Chondrocyte (in vitro differentiated cells): Measurements from ENCODE around the gene SNAPC4. TPM values are rescaled to one million over a fixed set of nuclear protein-coding genes. Genes with fewer than 3 reads are reported as not detected.

Experiments
- DNase-seq: peaks from one replicate; pipeline ENCODE4 v3.0.0; 2021; ENCODE audit warnings: mixed read lengths, low spot score
- H3K27ac Mint-ChIP-seq: one replicate; pipeline ENCODE4 v1.8.0; 2021; ENCODE audit warnings: mild to moderate bottlenecking, moderate library complexity, mixed read lengths; ENCODE audit not compliant: unreplicated experiment
- H3K27me3 Mint-ChIP-seq: 2 replicates; pipeline ENCODE4 v1.8.0; 2021; ENCODE audit warnings: low read depth, mixed read lengths
- H3K36me3 Mint-ChIP-seq: 2 replicates; pipeline ENCODE4 v1.8.0; 2021; ENCODE audit warnings: low read depth, mixed read lengths
- H3K4me1 Mint-ChIP-seq: 2 replicates; pipeline ENCODE4 v1.8.0; 2021; ENCODE audit warnings: low read depth, mild to moderate bottlenecking, mixed read lengths
- H3K4me3 Mint-ChIP-seq: one replicate; pipeline ENCODE4 v1.8.0; 2021; ENCODE audit warnings: mild to moderate bottlenecking, moderate library complexity, mixed read lengths; ENCODE audit not compliant: unreplicated experiment
- H3K9me3 Mint-ChIP-seq: 2 replicates; pipeline ENCODE4 v1.8.0; 2021; ENCODE audit warnings: low read depth, mixed read lengths
- total RNA-seq: library from RNA; stranded (reverse); gene quantifications from 3 replicates; pipeline ENCODE4 v1.2.1, GENCODE V29; 2021
- TF ChIP-seq, protein P1 (sequence below): fragments of 200-600 bp; sonication (generic); IDR thresholded peaks from 2 replicates; pipeline ENCODE4 v1.5.0; 2021; ENCODE audit warnings: antibody characterized with exemption, mild to moderate bottlenecking, moderate library complexity

The SNAPC4 gene
- total RNA-seq, 1 donor from 2014 or later = 7.9 TPM

DNA sequence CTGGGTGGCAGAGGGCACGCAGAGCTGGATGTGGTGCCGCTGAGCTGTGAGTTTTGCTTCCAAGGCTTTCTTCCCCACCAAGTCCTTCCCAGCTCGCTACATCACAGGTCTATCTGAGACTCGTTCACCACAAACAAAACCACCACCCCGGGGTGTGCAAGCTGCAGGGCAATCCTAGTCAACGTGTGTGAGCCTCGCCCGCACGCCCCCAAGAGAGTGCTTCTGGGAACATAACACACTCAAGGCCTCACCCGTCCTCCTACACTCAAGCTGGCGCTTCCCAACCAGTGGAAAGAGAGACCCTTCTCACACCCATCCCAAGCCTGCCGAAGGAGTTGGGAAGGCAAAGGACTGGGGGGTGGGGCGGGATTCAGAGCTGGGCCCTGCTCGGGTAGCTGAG is 10.6 kb downstream of the SNAPC4 start:
- Mint-ChIP-seq H3K27ac (no peak overlapping the region), H3K36me3 (peaks cover 29% of the 10 kb centered on the region), H3K4me1 (no peaks in the 10 kb centered on the region), H3K9me3 (no peaks in the 10 kb centered on the region), H3K4me3 (no peak overlapping the region), H3K27me3 (no peaks in the 10 kb centered on the region)
- TF ChIP-seq, protein P1, sequence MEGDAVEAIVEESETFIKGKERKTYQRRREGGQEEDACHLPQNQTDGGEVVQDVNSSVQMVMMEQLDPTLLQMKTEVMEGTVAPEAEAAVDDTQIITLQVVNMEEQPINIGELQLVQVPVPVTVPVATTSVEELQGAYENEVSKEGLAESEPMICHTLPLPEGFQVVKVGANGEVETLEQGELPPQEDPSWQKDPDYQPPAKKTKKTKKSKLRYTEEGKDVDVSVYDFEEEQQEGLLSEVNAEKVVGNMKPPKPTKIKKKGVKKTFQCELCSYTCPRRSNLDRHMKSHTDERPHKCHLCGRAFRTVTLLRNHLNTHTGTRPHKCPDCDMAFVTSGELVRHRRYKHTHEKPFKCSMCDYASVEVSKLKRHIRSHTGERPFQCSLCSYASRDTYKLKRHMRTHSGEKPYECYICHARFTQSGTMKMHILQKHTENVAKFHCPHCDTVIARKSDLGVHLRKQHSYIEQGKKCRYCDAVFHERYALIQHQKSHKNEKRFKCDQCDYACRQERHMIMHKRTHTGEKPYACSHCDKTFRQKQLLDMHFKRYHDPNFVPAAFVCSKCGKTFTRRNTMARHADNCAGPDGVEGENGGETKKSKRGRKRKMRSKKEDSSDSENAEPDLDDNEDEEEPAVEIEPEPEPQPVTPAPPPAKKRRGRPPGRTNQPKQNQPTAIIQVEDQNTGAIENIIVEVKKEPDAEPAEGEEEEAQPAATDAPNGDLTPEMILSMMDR = no peak
- no peak for DNase-seq

DNA sequence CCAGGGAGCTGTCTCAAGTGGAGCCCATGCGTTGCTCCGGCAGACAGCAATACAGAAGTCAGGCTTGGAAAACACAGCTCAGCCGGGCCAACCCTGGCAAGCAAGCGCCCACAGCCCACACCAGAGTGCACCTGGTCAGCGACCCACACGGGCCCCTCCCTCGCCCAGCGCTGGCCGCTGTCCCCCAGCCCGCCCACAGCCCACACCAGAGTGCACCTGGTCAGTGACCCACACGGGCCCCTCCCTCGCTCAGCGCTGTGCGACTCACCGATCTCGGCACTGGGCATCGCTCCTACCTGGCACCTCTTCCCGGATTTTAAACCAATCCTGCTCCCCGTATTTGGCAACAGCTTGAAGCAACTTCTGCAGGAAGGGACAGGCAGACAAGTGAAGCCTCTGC is 12.8 kb downstream of the SNAPC4 start:
- Mint-ChIP-seq H3K4me3 (no peak overlapping the region), H3K9me3 (no peaks in the 10 kb centered on the region), H3K4me1 (no peaks in the 10 kb centered on the region), H3K36me3 (peaks cover 33% of the 10 kb centered on the region), H3K27me3 (no peaks in the 10 kb centered on the region), H3K27ac (no peak overlapping the region)
- TF ChIP-seq, protein P1 = no peak
- no peak for DNase-seq

DNA sequence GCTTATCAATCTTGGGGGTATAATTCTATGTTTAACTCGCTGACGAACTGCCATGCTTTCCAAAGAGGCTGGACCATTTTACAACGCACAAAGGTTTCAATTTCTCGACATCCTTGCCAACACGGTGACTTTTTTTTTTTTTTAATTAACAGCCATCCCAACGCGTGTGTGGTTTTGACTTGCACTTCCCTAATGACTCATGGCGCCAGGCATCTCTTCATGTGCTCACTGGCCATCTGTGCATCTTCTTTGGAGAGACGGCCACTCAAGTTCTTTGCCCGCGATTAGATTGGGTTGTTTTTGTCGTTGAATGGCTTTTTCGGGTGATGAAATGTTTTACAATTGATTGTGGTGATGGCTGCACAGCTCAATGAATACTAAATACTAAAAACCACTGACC is 14.0 kb downstream of the SNAPC4 start:
- Mint-ChIP-seq H3K9me3 (no peaks in the 10 kb centered on the region), H3K27ac (no peak overlapping the region)
- DNase-seq = no peak

DNA sequence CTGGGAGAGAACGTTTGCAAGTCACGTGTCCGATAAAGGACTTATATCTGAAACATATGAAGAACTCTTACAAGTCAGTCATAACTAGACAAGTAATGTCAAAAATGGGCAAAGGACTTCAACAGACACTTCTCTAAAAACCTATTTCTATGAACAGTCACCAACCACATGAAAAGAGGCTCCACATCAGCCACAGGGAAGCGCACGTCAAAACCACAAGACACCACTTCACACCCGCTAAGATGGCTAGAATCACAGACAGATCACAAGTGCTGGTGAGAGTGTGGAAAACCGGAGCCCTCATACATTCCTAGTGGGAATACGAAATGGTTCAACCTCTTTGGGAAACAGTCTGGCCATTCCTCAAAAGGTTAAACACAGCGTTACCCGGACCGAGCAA is 15.0 kb downstream of the SNAPC4 start:
- TF ChIP-seq, protein P1 = no peak
- Mint-ChIP-seq H3K27me3 (no peaks in the 10 kb centered on the region), H3K9me3 (no peaks in the 10 kb centered on the region), H3K4me1 (no peaks in the 10 kb centered on the region), H3K36me3 (peaks cover 25% of the 10 kb centered on the region), H3K27ac (no peak overlapping the region), H3K4me3 (no peak overlapping the region)
- no peak for DNase-seq

More for the DNA sequence above, 14.0 kb downstream of the SNAPC4 start:
- Mint-ChIP-seq H3K36me3 (peaks cover 25% of the 10 kb centered on the region), H3K4me1 (no peaks in the 10 kb centered on the region), H3K4me3 (no peak overlapping the region), H3K27me3 (no peaks in the 10 kb centered on the region)
- TF ChIP-seq, protein P1 = no peak

DNA sequence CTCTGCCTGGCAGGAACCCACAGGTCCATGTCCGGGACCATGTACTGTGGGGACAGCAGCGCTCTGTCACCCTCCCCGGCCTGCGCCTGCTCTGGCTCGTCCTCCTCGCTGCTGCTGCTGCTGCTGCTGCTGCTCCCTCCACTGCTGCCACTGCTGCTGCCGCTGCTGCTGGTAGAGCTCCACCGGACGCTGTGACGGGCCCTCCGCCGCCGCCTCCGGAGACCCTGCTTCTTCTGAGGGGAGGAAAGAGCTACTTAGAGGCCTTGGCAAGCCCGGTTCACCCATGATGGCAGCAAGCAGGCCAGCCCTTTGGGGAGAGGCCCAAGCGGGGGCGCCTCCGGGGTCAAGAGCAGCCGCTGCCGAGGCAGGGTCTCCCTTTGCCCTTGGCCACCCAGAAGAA is 16.5 kb downstream of the SNAPC4 start:
- Mint-ChIP-seq H3K9me3 (no peaks in the 10 kb centered on the region), H3K27me3 (no peaks in the 10 kb centered on the region), H3K4me3 (no peak overlapping the region), H3K27ac (no peak overlapping the region), H3K4me1 (no peaks in the 10 kb centered on the region), H3K36me3 (peaks cover 18% of the 10 kb centered on the region)
- DNase-seq = no peak
- TF ChIP-seq, protein P1 = no peak
